Fibroblast of skin of right quadriceps (primary cell): ENCODE results near the gene PGR.

Experiments used
- DNase-seq: peaks from one replicate; pipeline ENCODE4 v3.0.0-alpha.2; 2013

The PGR gene

GRCh38 chr11:101008961-101009689, 120.5 kb downstream of the PGR start:
- DNase-seq, result no peak

GRCh38 chr11:101003468-101003867, 126.1 kb downstream of the PGR start:
- no peak for DNase-seq

GRCh38 chr11:100999756-101000155, 129.9 kb downstream of the PGR start:
- DNase-seq, result no peak

GRCh38 chr11:100994966-100995365, 134.6 kb downstream of the PGR start:
- DNase-seq, result no peak

GRCh38 chr11:100991541-100991940, 138.1 kb downstream of the PGR start:
- DNase-seq, result peak; percentile 11

GRCh38 chr11:100990931-100991330, 138.7 kb downstream of the PGR start:
- no peak for DNase-seq

GRCh38 chr11:100984668-100985067, 144.9 kb downstream of the PGR start:
- DNase-seq, result no peak

- DNase-seq, result no peak
Observed at GRCh38 chr11:100981196-100981824, 148.3 kb downstream of the PGR start.

- DNase-seq, result no peak
Observed at GRCh38 chr11:100980156-100980555, 149.5 kb downstream of the PGR start.
